ENCODE measurements around the gene LAMC1. TPM values are rescaled to one million over a fixed set of nuclear protein-coding genes. Genes with fewer than 3 reads are reported as not detected.

The LAMC1 gene
- total RNA-seq, 1 experiment from 2014 or later: 10.8 TPM

DNA sequence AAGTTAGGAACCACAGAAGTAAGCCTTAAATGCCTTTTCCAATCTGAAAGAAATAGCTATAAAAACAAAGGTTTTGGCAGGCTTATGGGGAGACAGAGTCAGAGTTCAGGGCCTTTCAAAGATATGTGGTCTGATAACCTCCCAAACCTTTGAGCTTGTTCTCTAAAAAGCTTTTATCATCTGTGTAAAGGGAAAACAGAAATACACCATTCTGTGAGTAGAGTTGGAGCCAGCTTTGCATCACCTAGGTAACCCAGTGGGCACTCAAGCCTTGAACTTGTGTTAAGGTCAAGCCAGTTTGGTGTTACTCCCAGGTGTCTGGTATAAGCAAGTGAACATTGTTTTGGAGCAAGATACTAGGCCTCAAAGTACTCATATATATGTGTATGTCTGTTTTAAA is 50.1 kb downstream of the LAMC1 start:
- H3K9me2 ChIP-seq (replicated peaks; ENCODE audit: insufficient read depth, low read length): no peaks in the 10 kb centered on the region
- no peaks in the 10 kb centered on the region for H3K79me2 ChIP-seq (ENCODE audit: low read length)
- H4K20me1 ChIP-seq (ENCODE audit: insufficient read depth, low read depth, low read length): peaks cover 18% of the 10 kb centered on the region; the same call in 1 of the 2 replicates
- H3K4me1 ChIP-seq (ENCODE audit: low read length): peaks cover 25% of the 10 kb centered on the region
- H3K4me3 ChIP-seq (ENCODE audit: low read length): no peak overlapping the region
- no peak overlapping the region for H3K27ac ChIP-seq (ENCODE audit: low read length)
- no peak for DNase-seq
- no peak overlapping the region for H2AFZ ChIP-seq (ENCODE audit: low read length)
- no peaks in the 10 kb centered on the region for H3K27me3 ChIP-seq (ENCODE audit: low read length)
- no peaks in the 10 kb centered on the region for H3K9me3 ChIP-seq (ENCODE audit: low read length)
- no peak overlapping the region for H3K9ac ChIP-seq (ENCODE audit: low read length)
- no peaks in the 10 kb centered on the region for H3K36me3 ChIP-seq (ENCODE audit: insufficient read depth, low read length)
- H3K4me2 ChIP-seq (ENCODE audit: low read depth, low read length, poor library complexity, severe bottlenecking): no peak overlapping the region

DNA sequence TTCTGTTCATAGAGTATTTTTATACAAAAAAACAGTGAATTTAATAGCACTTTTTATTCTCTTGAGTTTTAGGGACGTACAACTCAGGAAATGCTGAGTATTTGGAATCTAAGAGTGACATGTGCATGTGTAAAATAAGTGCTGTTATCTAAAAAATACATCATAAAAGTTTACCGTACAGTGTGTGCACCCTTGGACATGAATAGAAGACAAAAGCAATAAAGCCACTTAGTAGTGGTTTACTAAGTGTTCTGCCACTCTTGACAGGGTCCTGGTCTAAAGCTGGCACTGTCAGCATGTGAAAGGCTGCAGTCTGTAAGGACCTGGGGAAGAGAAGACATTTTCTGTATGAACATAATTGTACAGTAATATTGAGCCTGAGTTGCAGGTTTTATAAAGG is 51.0 kb downstream of the LAMC1 start:
- H3K79me2 ChIP-seq (ENCODE audit: low read length): no peaks in the 10 kb centered on the region
- H3K27me3 ChIP-seq (ENCODE audit: low read length): no peaks in the 10 kb centered on the region
- H3K9ac ChIP-seq (ENCODE audit: low read length): no peak overlapping the region
- DNase-seq: no peak
- no peaks in the 10 kb centered on the region for H3K36me3 ChIP-seq (ENCODE audit: insufficient read depth, low read length)
- peaks cover 25% of the 10 kb centered on the region for H3K4me1 ChIP-seq (ENCODE audit: low read length)
- no peak overlapping the region for H2AFZ ChIP-seq (ENCODE audit: low read length)
- H4K20me1 ChIP-seq (ENCODE audit: insufficient read depth, low read depth, low read length): peaks cover 18% of the 10 kb centered on the region; the same call in 1 of the 2 replicates
- H3K4me2 ChIP-seq (ENCODE audit: low read depth, low read length, poor library complexity, severe bottlenecking): no peak overlapping the region
- no peaks in the 10 kb centered on the region for H3K9me3 ChIP-seq (ENCODE audit: low read length)
- no peaks in the 10 kb centered on the region for H3K9me2 ChIP-seq (replicated peaks; ENCODE audit: insufficient read depth, low read length)
- no peak overlapping the region for H3K27ac ChIP-seq (ENCODE audit: low read length)
- H3K4me3 ChIP-seq (ENCODE audit: low read length): no peak overlapping the region

DNA sequence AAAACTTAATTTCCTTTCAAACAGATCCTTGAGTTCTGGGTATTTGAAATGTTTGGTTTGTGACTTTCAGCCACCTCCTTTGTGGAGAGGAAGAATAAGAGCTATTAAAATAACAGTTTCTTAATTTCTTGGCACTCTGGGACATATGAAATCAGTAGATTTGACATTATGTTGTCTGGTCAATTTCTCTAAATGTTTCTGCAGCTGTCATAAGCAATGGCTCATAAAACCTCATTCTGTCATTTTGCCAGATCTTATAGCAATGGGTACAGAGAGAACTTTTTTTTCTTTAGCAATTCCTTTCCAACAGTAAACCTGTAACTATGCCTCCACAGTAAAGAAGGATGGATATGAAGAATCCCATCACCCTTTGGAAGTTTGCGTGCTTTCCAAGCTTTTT is 52.6 kb downstream of the LAMC1 start:
- no peaks in the 10 kb centered on the region for H3K9me3 ChIP-seq (ENCODE audit: low read length)
- H3K4me1 ChIP-seq (ENCODE audit: low read length): peaks cover 18% of the 10 kb centered on the region
- H3K9me2 ChIP-seq (replicated peaks; ENCODE audit: insufficient read depth, low read length): no peaks in the 10 kb centered on the region
- H3K27ac ChIP-seq (ENCODE audit: low read length): no peak overlapping the region
- H3K4me2 ChIP-seq (ENCODE audit: low read depth, low read length, poor library complexity, severe bottlenecking): no peak overlapping the region
- H4K20me1 ChIP-seq (ENCODE audit: insufficient read depth, low read depth, low read length): peaks cover 10% of the 10 kb centered on the region; the same call in 1 of the 2 replicates
- H3K79me2 ChIP-seq (ENCODE audit: low read length): no peaks in the 10 kb centered on the region
- no peak overlapping the region for H3K4me3 ChIP-seq (ENCODE audit: low read length)
- no peaks in the 10 kb centered on the region for H3K36me3 ChIP-seq (ENCODE audit: insufficient read depth, low read length)
- DNase-seq: no peak
- no peaks in the 10 kb centered on the region for H3K27me3 ChIP-seq (ENCODE audit: low read length)
- H2AFZ ChIP-seq (ENCODE audit: low read length): no peak overlapping the region
- H3K9ac ChIP-seq (ENCODE audit: low read length): no peak overlapping the region

DNA sequence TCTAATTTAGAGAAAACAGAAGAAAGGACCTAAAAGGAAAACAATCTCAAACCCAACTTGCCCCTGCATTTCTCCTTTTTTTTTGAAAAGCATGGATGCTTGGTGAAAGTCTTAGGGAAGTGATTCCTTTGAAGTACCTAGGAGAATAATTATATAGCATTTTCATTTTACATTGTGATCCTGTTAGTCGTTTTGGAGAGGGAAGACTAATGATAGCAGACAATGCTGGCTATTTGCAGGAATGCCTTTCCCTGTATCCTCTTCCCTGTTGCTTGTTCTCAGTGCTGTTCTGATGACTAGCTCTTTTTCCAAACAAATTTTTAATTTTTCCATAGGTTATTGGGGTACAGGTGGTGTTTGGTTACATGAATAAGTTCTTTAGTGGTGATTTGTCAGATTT is 53.9 kb downstream of the LAMC1 start:
- H3K4me2 ChIP-seq (ENCODE audit: low read depth, low read length, poor library complexity, severe bottlenecking): no peak overlapping the region
- H3K9me3 ChIP-seq (ENCODE audit: low read length): no peaks in the 10 kb centered on the region
- no peak overlapping the region for H3K9ac ChIP-seq (ENCODE audit: low read length)
- no peaks in the 10 kb centered on the region for H3K27me3 ChIP-seq (ENCODE audit: low read length)
- no peak overlapping the region for H3K27ac ChIP-seq (ENCODE audit: low read length)
- H3K79me2 ChIP-seq (ENCODE audit: low read length): no peaks in the 10 kb centered on the region
- H4K20me1 ChIP-seq (ENCODE audit: insufficient read depth, low read depth, low read length): peaks cover 8% of the 10 kb centered on the region; the same call in 1 of the 2 replicates
- H3K9me2 ChIP-seq (replicated peaks; ENCODE audit: insufficient read depth, low read length): no peaks in the 10 kb centered on the region
- H3K36me3 ChIP-seq (ENCODE audit: insufficient read depth, low read length): no peaks in the 10 kb centered on the region
- H2AFZ ChIP-seq (ENCODE audit: low read length): no peak overlapping the region
- H3K4me3 ChIP-seq (ENCODE audit: low read length): no peak overlapping the region
- no peak for DNase-seq
- H3K4me1 ChIP-seq (ENCODE audit: low read length): peaks cover 5% of the 10 kb centered on the region

DNA sequence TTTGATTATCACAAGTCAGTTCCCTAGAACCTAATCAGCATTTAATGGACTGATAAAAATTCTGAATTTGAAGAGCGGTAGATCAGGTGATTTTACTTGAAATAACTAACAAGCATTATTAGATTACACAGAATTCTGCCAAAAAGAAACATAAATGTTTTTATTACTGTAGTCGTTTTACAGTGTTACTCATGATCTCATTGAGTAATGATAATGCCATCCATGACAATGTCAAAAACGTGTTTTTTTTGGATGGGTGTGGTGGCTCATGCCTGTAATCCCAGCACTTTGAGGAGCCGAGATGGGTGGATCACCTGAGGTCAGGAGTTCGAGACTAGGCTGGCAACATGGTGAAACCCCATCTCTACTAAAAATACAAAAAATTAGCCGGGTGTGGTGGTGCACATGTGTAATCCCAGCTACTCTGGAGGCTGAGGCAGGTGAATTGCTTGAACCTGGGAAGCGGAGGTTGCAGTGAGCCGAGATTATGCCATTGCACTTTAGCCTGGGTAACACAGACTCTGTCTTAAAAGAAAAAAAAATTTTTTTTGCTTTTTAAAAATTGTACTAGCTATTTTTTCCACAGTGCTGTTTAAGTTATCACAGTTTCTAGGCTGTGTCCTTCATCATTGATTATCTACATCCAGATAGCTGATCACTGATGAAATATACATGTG is 56.6 kb downstream of the LAMC1 start:
- Histone ChIP-seq H4K20me1 (ENCODE audit: insufficient read depth, low read depth, low read length) (peaks cover 4% of the 10 kb centered on the region; the same call in 1 of the 2 replicates), H3K27me3 (ENCODE audit: low read length) (no peaks in the 10 kb centered on the region), H3K27ac (ENCODE audit: low read length) (no peak overlapping the region), H3K4me2 (ENCODE audit: low read depth, low read length, poor library complexity, severe bottlenecking) (no peak overlapping the region), H3K4me1 (ENCODE audit: low read length) (no peaks in the 10 kb centered on the region), H3K79me2 (ENCODE audit: low read length) (no peaks in the 10 kb centered on the region), H2AFZ (ENCODE audit: low read length) (no peak overlapping the region), H3K9me2 (replicated peaks; ENCODE audit: insufficient read depth, low read length) (no peaks in the 10 kb centered on the region), H3K4me3 (ENCODE audit: low read length) (no peak overlapping the region), H3K36me3 (ENCODE audit: insufficient read depth, low read length) (no peaks in the 10 kb centered on the region), H3K9me3 (ENCODE audit: low read length) (no peaks in the 10 kb centered on the region), H3K9ac (ENCODE audit: low read length) (no peak overlapping the region)
- DNase-seq: no peak

DNA sequence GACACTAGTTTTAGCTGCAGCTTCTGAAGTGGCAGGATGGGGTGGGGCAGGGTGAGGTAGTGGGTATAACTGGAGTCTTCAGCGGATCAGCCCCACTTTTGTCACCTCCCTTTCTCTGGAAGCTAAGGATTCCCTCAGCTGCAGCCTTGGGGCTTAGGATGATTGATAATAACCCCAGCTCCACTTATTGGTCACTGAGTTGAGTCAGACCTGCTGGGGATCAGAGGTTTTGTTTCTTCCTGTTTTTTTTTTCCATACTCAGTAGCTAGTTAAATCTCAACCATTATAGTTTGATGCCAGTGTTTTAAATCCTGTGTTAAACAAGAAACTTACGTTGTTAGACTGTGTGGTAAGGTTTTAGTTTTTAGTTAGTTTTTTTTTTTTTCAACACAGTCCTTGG is 57.2 kb downstream of the LAMC1 start:
- H3K9me2 ChIP-seq (replicated peaks; ENCODE audit: insufficient read depth, low read length): no peaks in the 10 kb centered on the region
- no peak overlapping the region for H3K4me3 ChIP-seq (ENCODE audit: low read length)
- H3K9ac ChIP-seq (ENCODE audit: low read length): no peak overlapping the region
- H3K27ac ChIP-seq (ENCODE audit: low read length): no peak overlapping the region
- no peaks in the 10 kb centered on the region for H3K9me3 ChIP-seq (ENCODE audit: low read length)
- no peaks in the 10 kb centered on the region for H3K4me1 ChIP-seq (ENCODE audit: low read length)
- no peak for DNase-seq
- no peak overlapping the region for H2AFZ ChIP-seq (ENCODE audit: low read length)
- H4K20me1 ChIP-seq (ENCODE audit: insufficient read depth, low read depth, low read length): peaks cover 4% of the 10 kb centered on the region; the same call in 1 of the 2 replicates
- H3K36me3 ChIP-seq (ENCODE audit: insufficient read depth, low read length): no peaks in the 10 kb centered on the region
- H3K79me2 ChIP-seq (ENCODE audit: low read length): no peaks in the 10 kb centered on the region
- H3K27me3 ChIP-seq (ENCODE audit: low read length): no peaks in the 10 kb centered on the region
- no peak overlapping the region for H3K4me2 ChIP-seq (ENCODE audit: low read depth, low read length, poor library complexity, severe bottlenecking)

DNA sequence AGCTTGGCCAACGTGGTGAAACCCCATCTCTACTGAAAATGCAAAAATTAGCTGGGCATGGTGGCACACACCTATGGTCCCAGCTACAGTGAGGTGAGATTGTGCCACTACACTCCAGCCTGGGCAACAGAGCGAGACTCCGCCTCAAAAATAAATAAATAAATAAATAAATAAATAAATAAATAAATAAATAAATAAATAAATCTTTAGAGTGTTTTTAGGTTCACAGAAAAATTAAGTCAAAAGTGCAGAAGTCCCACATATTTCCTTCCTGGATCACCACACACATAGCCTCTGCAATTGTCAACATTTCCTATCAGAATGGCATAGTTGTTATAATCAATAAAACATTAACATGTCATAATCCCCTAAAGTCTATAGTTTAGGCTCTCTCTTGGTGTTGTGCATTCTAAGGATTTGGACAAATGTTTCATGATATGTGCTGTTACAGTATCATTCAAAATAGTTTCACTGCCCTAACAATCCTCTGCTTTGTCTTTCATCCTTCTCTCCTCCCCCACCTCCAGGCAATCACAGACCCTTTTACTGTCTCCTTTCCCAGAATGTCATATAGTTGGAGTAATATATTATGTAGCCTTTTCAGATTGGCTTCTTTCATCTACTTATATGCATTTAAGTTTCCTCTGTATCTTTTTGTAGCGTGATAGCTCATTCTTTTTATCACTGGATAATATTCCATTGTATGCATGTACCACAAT is 58.3 kb downstream of the LAMC1 start:
- Histone ChIP-seq H3K36me3 (ENCODE audit: insufficient read depth, low read length) (no peaks in the 10 kb centered on the region), H3K4me3 (ENCODE audit: low read length) (no peak overlapping the region), H3K79me2 (ENCODE audit: low read length) (no peaks in the 10 kb centered on the region), H3K9me3 (ENCODE audit: low read length) (no peaks in the 10 kb centered on the region), H3K9ac (ENCODE audit: low read length) (no peak overlapping the region), H3K9me2 (replicated peaks; ENCODE audit: insufficient read depth, low read length) (no peaks in the 10 kb centered on the region), H2AFZ (ENCODE audit: low read length) (no peak overlapping the region), H3K4me2 (ENCODE audit: low read depth, low read length, poor library complexity, severe bottlenecking) (no peak overlapping the region), H3K27ac (ENCODE audit: low read length) (no peak overlapping the region), H3K27me3 (ENCODE audit: low read length) (no peaks in the 10 kb centered on the region), H3K4me1 (ENCODE audit: low read length) (no peaks in the 10 kb centered on the region), H4K20me1 (ENCODE audit: insufficient read depth, low read depth, low read length) (peaks cover 4% of the 10 kb centered on the region; the same call in 1 of the 2 replicates)
- DNase-seq: no peak

DNA sequence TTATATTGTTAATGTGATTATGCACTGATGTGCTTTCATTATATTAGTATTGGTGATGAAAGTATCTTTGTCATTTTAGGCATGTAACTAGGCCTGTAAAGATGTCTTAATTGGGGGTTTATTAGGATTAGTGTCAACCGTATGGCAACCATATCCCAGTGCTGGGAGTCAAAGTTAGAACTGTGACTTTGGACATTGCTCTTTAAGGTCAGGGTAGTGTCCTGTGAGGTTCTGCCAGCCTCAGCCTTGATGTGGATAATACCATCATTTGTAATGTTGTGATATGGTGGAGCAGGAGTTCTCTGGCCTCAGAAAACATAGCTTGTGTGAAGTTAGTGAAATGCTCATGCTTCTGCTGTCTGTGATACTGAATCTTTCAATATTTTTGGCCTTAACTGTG is 59.4 kb downstream of the LAMC1 start:
- Histone ChIP-seq H3K27ac (ENCODE audit: low read length) (no peak overlapping the region), H4K20me1 (ENCODE audit: insufficient read depth, low read depth, low read length) (peaks cover 4% of the 10 kb centered on the region; the same call in 1 of the 2 replicates), H2AFZ (ENCODE audit: low read length) (no peak overlapping the region), H3K4me1 (ENCODE audit: low read length) (no peaks in the 10 kb centered on the region), H3K9me3 (ENCODE audit: low read length) (no peaks in the 10 kb centered on the region), H3K4me3 (ENCODE audit: low read length) (no peak overlapping the region), H3K9ac (ENCODE audit: low read length) (no peak overlapping the region), H3K79me2 (ENCODE audit: low read length) (no peaks in the 10 kb centered on the region), H3K9me2 (replicated peaks; ENCODE audit: insufficient read depth, low read length) (no peaks in the 10 kb centered on the region), H3K4me2 (ENCODE audit: low read depth, low read length, poor library complexity, severe bottlenecking) (no peak overlapping the region), H3K36me3 (ENCODE audit: insufficient read depth, low read length) (no peaks in the 10 kb centered on the region), H3K27me3 (ENCODE audit: low read length) (no peaks in the 10 kb centered on the region)
- no peak for DNase-seq

All from Karpas-422 (cell line).